ENCODE results near the gene IL13RA1. TPM values are rescaled to one million over a fixed set of nuclear protein-coding genes. Genes with fewer than 3 reads are reported as not detected.

Gene IL13RA1
- total and polyA plus RNA-seq, 10 of the 15 experiments (the other 5 are each of a cell fraction or from before 2014, with no cell fraction given) = 2.3 to 14.2 (median 8.4) TPM

- Histone ChIP-seq H3K9me3 (replicated peaks; ENCODE audit: control insufficient read depth, insufficient read depth, low read length) (no peaks in the 10 kb centered on the region), H3K4me1 (ENCODE audit: control insufficient read depth, insufficient read depth, low read length) (no peaks in the 10 kb centered on the region), H4K20me1 (ENCODE audit: control insufficient read depth, insufficient read depth) (no peaks in the 10 kb centered on the region; the same call in 1 of the 2 replicates), H3K79me2 (ENCODE audit: control insufficient read depth, insufficient read depth, low read length) (no peaks in the 10 kb centered on the region), H3K27me3 (replicated peaks in 1 of 2; ENCODE audit: control insufficient read depth in 2 of 2, insufficient read depth in 2 of 2, low read length in 1 of 2) (no peaks in the 10 kb centered on the region), H3K4me3 (no peak overlapping the region), H2AFZ (ENCODE audit: control insufficient read depth, low read depth, low read length) (no peak overlapping the region), H3K4me2 (ENCODE audit: control insufficient read depth, insufficient read depth) (no peak overlapping the region), H3K36me3 (ENCODE audit: control insufficient read depth in 2 of 2, insufficient read depth in 2 of 2, low read length in 1 of 2) (no peaks in the 10 kb centered on the region), H3K27ac (ENCODE audit: control insufficient read depth, insufficient read depth) (no peak overlapping the region), H3K9ac (ENCODE audit: control insufficient read depth, insufficient read depth, low read length) (no peak overlapping the region)
- FAIRE-seq (no peak), DNase-seq (ENCODE audit: low read depth, low spot score) (no peak), ATAC-seq (no peak)
- ChIA-PET CTCF (no interaction called here), SMC1A (ENCODE audit: uncharacterized antibody, unreplicated experiment) (no interaction called here), POLR2A (no interaction called here), RAD21 (ENCODE audit: unreplicated experiment) (no interaction called here)
- TF ChIP-seq ZNF217 (IDR thresholded peaks at IDR 0.05) (no peak), BACH1 (IDR thresholded peaks at IDR 0.05; ENCODE audit: borderline replicate concordance) (no peak), SUZ12 (IDR thresholded peaks at IDR 0.05; ENCODE audit: unreplicated experiment) (no peak), SMAD5 (IDR thresholded peaks at IDR 0.05; ENCODE audit: low read depth) (no peak), ZNF207 (IDR thresholded peaks at IDR 0.05; ENCODE audit: borderline replicate concordance) (no peak), ZZZ3 (IDR thresholded peaks at IDR 0.05; ENCODE audit: control insufficient read depth, insufficient read length, low read depth) (no peak)
- intact Hi-C loops (cut with micrococcal nuclease; ENCODE audit: unreplicated experiment) = no loop called here
- in situ Hi-C loops (cut with MboI) = no loop called here
- no TSS peak for BruUV-seq (replicated peaks)
- 70% methylated on average over 2 of the region's 2 CpGs for WGBS (ENCODE audit: insufficient coverage, insufficient replicate concordance, low lambda C conversion rate, missing lambda C conversion rate)
These were observed 33.6 kb upstream of the IL13RA1 start for GRCh38 chrX:118693843-118694242.

- no peaks in the 10 kb centered on the region for H3K27me3 ChIP-seq (replicated peaks in 1 of 2; ENCODE audit: control insufficient read depth in 2 of 2, insufficient read depth in 2 of 2, low read length in 1 of 2)
- DNase-seq (ENCODE audit: low read depth, low spot score) = no peak
- in situ Hi-C loops (cut with MboI) = no loop called here
- BruUV-seq (replicated peaks) = no TSS peak
- H4K20me1 ChIP-seq (ENCODE audit: control insufficient read depth, insufficient read depth) = no peaks in the 10 kb centered on the region; the same call in 1 of the 2 replicates
- H3K79me2 ChIP-seq (ENCODE audit: control insufficient read depth, insufficient read depth, low read length) = no peaks in the 10 kb centered on the region
- ChIA-PET CTCF (no interaction called here), RAD21 (ENCODE audit: unreplicated experiment) (no interaction called here), POLR2A (no interaction called here), SMC1A (ENCODE audit: uncharacterized antibody, unreplicated experiment) (no interaction called here)
- no peak for FAIRE-seq
- no peaks in the 10 kb centered on the region for H3K9me3 ChIP-seq (replicated peaks; ENCODE audit: control insufficient read depth, insufficient read depth, low read length)
- intact Hi-C loops (cut with micrococcal nuclease; ENCODE audit: unreplicated experiment) = no loop called here
- H3K27ac ChIP-seq (ENCODE audit: control insufficient read depth, insufficient read depth) = no peak overlapping the region
- no peak overlapping the region for H3K4me3 ChIP-seq
- TF ChIP-seq POLR2A (IDR thresholded peaks at IDR 0.05; ENCODE audit: low read depth, low read length) = no peak
- TF ChIP-seq MXI1 (IDR thresholded peaks at IDR 0.05; ENCODE audit: low read depth, low read length) = no peak
- TF ChIP-seq ZBTB33 (IDR thresholded peaks at IDR 0.05) = no peak
- no peak for TF ChIP-seq CBX3 (IDR thresholded peaks at IDR 0.05; ENCODE audit: borderline replicate concordance, low read depth)
- TF ChIP-seq SIN3A (IDR thresholded peaks at IDR 0.05; ENCODE audit: low read depth, low read length) = no peak
- no peak for TF ChIP-seq TCF7 (IDR thresholded peaks at IDR 0.05; ENCODE audit: borderline replicate concordance)
- no peak for TF ChIP-seq RELA (IDR thresholded peaks at IDR 0.05; ENCODE audit: borderline replicate concordance, partially characterized antibody)
- no peak for TF ChIP-seq POLR2AphosphoS2 (IDR thresholded peaks at IDR 0.05; ENCODE audit: low read depth, low read length)
- TF ChIP-seq LARP7 (IDR thresholded peaks at IDR 0.05) = no peak
- no peak for TF ChIP-seq MEF2B (IDR thresholded peaks at IDR 0.05; ENCODE audit: partially characterized antibody, poor library complexity, severe bottlenecking)
- no peak for TF ChIP-seq ATF7 (IDR thresholded peaks at IDR 0.05; ENCODE audit: low read depth)
- no peak for TF ChIP-seq NR2F1 (conservative IDR thresholded peaks at IDR 0.05)
- TF ChIP-seq SP1 (IDR thresholded peaks at IDR 0.05; ENCODE audit: low read depth, low read length) = no peak
- H3K4me2 ChIP-seq (ENCODE audit: control insufficient read depth, insufficient read depth) = no peak overlapping the region
- WGBS (ENCODE audit: insufficient coverage, insufficient replicate concordance, low lambda C conversion rate, missing lambda C conversion rate) = 72% methylated on average over 6 of the region's 6 CpGs
- H3K4me1 ChIP-seq (ENCODE audit: control insufficient read depth, insufficient read depth, low read length) = no peaks in the 10 kb centered on the region
- no peak overlapping the region for H3K9ac ChIP-seq (ENCODE audit: control insufficient read depth, insufficient read depth, low read length)
- no peak for ATAC-seq
- no peaks in the 10 kb centered on the region for H3K36me3 ChIP-seq (ENCODE audit: control insufficient read depth in 2 of 2, insufficient read depth in 2 of 2, low read length in 1 of 2)
- no peak overlapping the region for H2AFZ ChIP-seq (ENCODE audit: control insufficient read depth, low read depth, low read length)
These were observed 32.8 kb upstream of the IL13RA1 start for GRCh38 chrX:118694638-118695037.
